ENCODE results near the gene GDAP2. TPM values are rescaled to one million over a fixed set of nuclear protein-coding genes. Genes with fewer than 3 reads are reported as not detected.

The GDAP2 gene
- polyA plus RNA-seq, 1 donor: 7.2 TPM

GRCh38 chr1:117842408-117843170 lies 86.8 kb downstream of the GDAP2 start:
- DNase-seq (ENCODE audit: low read depth): no peak

- DNase-seq (ENCODE audit: low read depth): no peak
Measured at GRCh38 chr1:117841117-117841650, 88.2 kb downstream of the GDAP2 start.

- no peak for DNase-seq (ENCODE audit: low read depth)
Measured at GRCh38 chr1:117838911-117839310, 90.5 kb downstream of the GDAP2 start.

GRCh38 chr1:117836069-117836468 lies 93.4 kb downstream of the GDAP2 start:
- no peak for DNase-seq (ENCODE audit: low read depth)

- no peak for DNase-seq (ENCODE audit: low read depth)
Measured at GRCh38 chr1:117834416-117834815, 95.0 kb downstream of the GDAP2 start.

GRCh38 chr1:117832453-117832852 lies 97.0 kb downstream of the GDAP2 start:
- DNase-seq (ENCODE audit: low read depth): no peak

GRCh38 chr1:117830222-117830621 lies 99.2 kb downstream of the GDAP2 start:
- DNase-seq (ENCODE audit: low read depth): no peak

- DNase-seq (ENCODE audit: low read depth): peak; percentile 25
Measured at GRCh38 chr1:117828201-117828600, 101.2 kb downstream of the GDAP2 start.

- DNase-seq (ENCODE audit: low read depth): no peak
Measured at GRCh38 chr1:117826540-117827078, 102.8 kb downstream of the GDAP2 start.

GRCh38 chr1:117826119-117826518 lies 103.3 kb downstream of the GDAP2 start:
- DNase-seq (ENCODE audit: low read depth): no peak

- no peak for DNase-seq (ENCODE audit: low read depth)
Measured at GRCh38 chr1:117825414-117825813, 104.0 kb downstream of the GDAP2 start.

GRCh38 chr1:117824616-117825015 lies 104.8 kb downstream of the GDAP2 start:
- DNase-seq (ENCODE audit: low read depth): no peak

- DNase-seq (ENCODE audit: low read depth): no peak
Measured at GRCh38 chr1:117821774-117822482, 107.5 kb downstream of the GDAP2 start.

- DNase-seq (ENCODE audit: low read depth): no peak
Measured at GRCh38 chr1:117821382-117821755, 108.1 kb downstream of the GDAP2 start.

GRCh38 chr1:117820694-117821381 lies 108.6 kb downstream of the GDAP2 start:
- DNase-seq (ENCODE audit: low read depth): no peak

GRCh38 chr1:117820096-117820495 lies 109.3 kb downstream of the GDAP2 start:
- no peak for DNase-seq (ENCODE audit: low read depth)

GRCh38 chr1:117819301-117819700 lies 110.1 kb downstream of the GDAP2 start:
- DNase-seq (ENCODE audit: low read depth): no peak

GRCh38 chr1:117818456-117818855 lies 111.0 kb downstream of the GDAP2 start:
- no peak for DNase-seq (ENCODE audit: low read depth)

- no peak for DNase-seq (ENCODE audit: low read depth)
Measured at GRCh38 chr1:117817629-117818028, 111.8 kb downstream of the GDAP2 start.

- DNase-seq (ENCODE audit: low read depth): no peak
Measured at GRCh38 chr1:117815926-117816325, 113.5 kb downstream of the GDAP2 start.

- no peak for DNase-seq (ENCODE audit: low read depth)
Measured at GRCh38 chr1:117814856-117815797, 114.3 kb downstream of the GDAP2 start.

Measured in forelimb muscle (tissue), 1 donor.